Measurements from ENCODE around the gene VTI1A. TPM values are rescaled to one million over a fixed set of nuclear protein-coding genes. Genes with fewer than 3 reads are reported as not detected.

VTI1A gene
- total RNA-seq, 1 donor from 2014 or later: 33.6 TPM

DNA sequence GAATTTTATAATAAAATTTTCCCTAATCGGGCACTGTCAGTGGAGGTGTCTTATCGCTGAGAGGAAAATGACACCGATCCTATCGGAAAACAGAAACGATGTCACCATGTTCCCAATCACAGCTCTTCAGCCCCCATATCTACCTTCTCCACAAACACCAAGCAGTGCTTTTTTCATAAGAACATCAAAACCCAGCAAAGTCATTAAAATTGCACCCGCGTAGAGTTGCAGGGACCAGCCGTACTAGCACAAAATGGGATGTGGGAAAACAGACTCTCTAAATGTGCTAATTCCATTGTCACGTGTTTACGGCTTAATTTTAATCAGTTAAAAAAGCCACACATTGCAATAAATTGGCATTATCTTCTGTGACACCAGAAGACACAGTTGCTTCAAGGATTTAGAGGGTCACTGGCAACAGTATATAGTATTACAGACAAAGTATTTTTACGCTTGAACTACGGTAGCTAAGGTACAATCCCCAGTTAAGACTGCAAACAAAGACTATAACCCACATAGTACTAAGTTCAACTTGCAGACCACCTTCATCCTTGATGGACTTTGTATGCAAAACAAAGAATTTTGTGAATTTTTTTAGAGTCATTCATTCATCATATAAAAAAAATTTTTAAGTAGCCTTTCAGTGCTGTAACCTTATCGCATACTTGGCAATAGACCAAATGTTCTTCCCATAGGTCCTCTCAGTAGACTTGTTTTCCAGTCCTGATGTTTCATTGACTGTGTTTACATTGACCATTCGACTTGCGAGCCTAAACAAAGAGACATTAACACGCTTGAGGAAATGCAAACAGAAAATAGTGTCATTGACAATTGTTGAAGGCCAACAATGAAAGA is 116.0 kb downstream of the VTI1A start:
- intact Hi-C loops (cut with micrococcal nuclease): no loop called here
- Mint-ChIP-seq H3K36me3 (ENCODE audit: low read depth) (no peaks in the 10 kb centered on the region), H3K27me3 (ENCODE audit: low read depth) (no peaks in the 10 kb centered on the region), H3K4me3 (ENCODE audit: low read depth) (no peak overlapping the region), H3K27ac (no peak overlapping the region), H3K4me1 (ENCODE audit: low read depth) (no peaks in the 10 kb centered on the region), H3K9me3 (no peaks in the 10 kb centered on the region)
- DNase-seq (ENCODE audit: low spot score): no peak

DNA sequence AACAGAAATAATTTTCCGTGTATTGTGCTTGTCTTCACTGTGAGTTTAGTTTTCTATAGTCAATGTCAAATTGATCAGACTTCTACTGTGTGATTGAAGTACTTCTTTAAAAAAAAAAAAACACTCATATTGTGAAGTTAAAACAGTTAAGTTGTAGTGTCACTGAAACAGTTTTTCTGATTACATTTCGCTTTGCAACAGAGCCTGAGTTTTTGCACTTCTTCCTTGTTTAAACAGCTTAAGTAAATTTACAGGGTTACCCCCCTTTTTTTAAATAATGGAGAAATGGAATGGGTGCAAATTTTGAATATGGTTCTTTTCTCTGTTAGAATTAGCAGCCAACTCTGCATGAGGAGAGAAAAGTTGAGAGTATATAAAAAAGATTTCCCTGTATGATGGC is 117.3 kb downstream of the VTI1A start:
- DNase-seq (ENCODE audit: low spot score): no peak
- Mint-ChIP-seq H3K36me3 (ENCODE audit: low read depth) (no peaks in the 10 kb centered on the region), H3K4me1 (ENCODE audit: low read depth) (no peaks in the 10 kb centered on the region), H3K27me3 (ENCODE audit: low read depth) (no peaks in the 10 kb centered on the region), H3K9me3 (no peaks in the 10 kb centered on the region), H3K4me3 (ENCODE audit: low read depth) (no peak overlapping the region), H3K27ac (no peak overlapping the region)
- intact Hi-C loops (cut with micrococcal nuclease): no loop called here

DNA sequence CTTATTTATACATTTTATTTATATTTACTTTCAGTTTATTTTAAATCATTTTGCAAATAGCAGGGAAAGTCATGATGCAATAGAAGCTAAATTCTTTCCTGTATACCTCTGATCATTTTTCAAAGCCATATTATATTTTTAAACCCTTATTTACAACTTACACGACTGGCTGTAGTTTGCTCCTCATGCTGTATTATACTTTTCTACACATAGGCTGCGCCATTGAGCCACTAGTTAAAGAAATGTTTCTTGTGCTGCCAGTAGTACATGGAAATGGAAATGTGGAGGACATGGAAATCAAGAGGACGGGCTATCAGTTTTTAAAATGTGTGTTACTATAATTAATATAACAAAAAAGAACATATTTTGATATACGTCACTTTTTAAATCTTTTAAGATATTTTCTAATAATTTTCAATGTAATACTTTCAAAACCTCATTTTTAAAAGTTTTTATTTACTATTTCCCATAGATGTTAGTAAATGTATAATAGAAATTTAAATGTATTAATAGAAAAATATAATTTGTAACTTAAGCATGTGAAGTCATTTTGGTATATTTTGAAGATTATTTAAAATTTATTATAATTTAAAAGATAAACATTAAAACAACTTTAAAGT is 118.5 kb downstream of the VTI1A start:
- intact Hi-C loops (cut with micrococcal nuclease): no loop called here
- Mint-ChIP-seq H3K4me3 (ENCODE audit: low read depth) (no peak overlapping the region), H3K36me3 (ENCODE audit: low read depth) (no peaks in the 10 kb centered on the region), H3K9me3 (no peaks in the 10 kb centered on the region), H3K27ac (no peak overlapping the region), H3K27me3 (ENCODE audit: low read depth) (no peaks in the 10 kb centered on the region), H3K4me1 (ENCODE audit: low read depth) (no peaks in the 10 kb centered on the region)
- no peak for DNase-seq (ENCODE audit: low spot score)

DNA sequence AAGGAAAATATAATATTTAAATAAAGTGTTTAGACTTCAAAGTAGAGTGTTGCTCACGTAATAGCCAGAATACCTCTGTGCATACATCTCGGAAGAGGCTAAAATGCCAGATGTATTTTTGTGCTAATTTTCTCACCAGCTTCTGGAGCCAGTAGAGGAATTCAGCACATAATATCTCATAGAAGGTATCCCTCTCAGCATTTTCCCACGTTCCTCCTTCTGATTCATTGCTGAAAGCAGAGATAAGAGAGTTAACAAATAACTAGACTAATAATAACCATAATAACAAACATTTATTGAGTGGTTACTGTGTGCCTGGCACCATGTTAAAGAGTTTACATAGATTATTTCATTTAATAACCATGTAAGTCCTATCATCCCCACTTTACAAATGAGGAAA is 123.6 kb downstream of the VTI1A start:
- Mint-ChIP-seq H3K4me3 (ENCODE audit: low read depth) (no peak overlapping the region), H3K27ac (no peak overlapping the region), H3K27me3 (ENCODE audit: low read depth) (no peaks in the 10 kb centered on the region), H3K36me3 (ENCODE audit: low read depth) (no peaks in the 10 kb centered on the region), H3K9me3 (no peaks in the 10 kb centered on the region), H3K4me1 (ENCODE audit: low read depth) (no peaks in the 10 kb centered on the region)
- DNase-seq (ENCODE audit: low spot score): no peak
- intact Hi-C loops (cut with micrococcal nuclease): no loop called here

DNA sequence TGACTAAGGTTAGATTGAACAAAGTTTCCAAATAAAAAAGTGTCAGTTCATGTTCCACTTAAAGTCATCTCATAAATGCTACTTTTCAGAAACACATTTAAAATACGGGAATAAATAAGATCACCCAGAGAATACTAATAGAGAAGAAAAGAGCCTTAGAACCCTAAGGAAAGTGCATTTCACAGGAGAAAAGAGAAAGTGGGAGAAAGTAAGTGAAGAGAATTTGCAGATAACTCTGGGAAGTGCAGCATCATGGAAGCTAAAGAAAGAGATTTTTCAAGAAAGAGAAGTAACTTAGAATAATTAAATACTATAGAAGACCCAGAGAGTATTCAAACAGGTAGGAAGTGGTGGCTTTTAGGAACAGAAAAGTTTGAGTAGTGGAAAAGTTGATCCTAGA is 132.6 kb downstream of the VTI1A start:
- no peak overlapping the region for H3K4me3 Mint-ChIP-seq (ENCODE audit: low read depth)
- H3K27me3 Mint-ChIP-seq (ENCODE audit: low read depth): no peaks in the 10 kb centered on the region
- intact Hi-C loops (cut with micrococcal nuclease): no loop called here
- no peak overlapping the region for H3K27ac Mint-ChIP-seq
- no peaks in the 10 kb centered on the region for H3K4me1 Mint-ChIP-seq (ENCODE audit: low read depth)
- no peaks in the 10 kb centered on the region for H3K36me3 Mint-ChIP-seq (ENCODE audit: low read depth)
- no peaks in the 10 kb centered on the region for H3K9me3 Mint-ChIP-seq
- no peak for DNase-seq (ENCODE audit: low spot score)

DNA sequence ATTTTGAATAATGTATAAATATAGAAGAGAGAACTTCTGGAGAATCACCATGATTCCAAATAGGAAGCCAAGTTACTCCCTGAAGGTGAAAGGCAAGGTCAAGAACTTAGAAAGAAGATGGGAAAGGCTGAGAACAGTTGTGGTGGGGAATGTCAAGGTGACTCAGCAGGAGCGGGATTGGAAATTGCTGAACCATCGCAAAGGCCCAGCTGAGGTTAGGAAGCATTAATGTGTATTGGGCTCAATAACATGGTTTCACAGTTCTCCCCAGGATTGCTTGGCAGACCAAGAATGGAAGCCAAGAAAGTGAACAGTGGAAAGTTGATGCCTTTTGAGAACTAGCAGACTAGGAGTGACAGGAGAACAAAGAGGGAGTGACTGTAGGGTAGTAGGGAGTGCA is 133.3 kb downstream of the VTI1A start:
- H3K4me1 Mint-ChIP-seq (ENCODE audit: low read depth): no peaks in the 10 kb centered on the region
- H3K4me3 Mint-ChIP-seq (ENCODE audit: low read depth): no peak overlapping the region
- no peaks in the 10 kb centered on the region for H3K9me3 Mint-ChIP-seq
- no peak overlapping the region for H3K27ac Mint-ChIP-seq
- no peaks in the 10 kb centered on the region for H3K36me3 Mint-ChIP-seq (ENCODE audit: low read depth)
- H3K27me3 Mint-ChIP-seq (ENCODE audit: low read depth): no peaks in the 10 kb centered on the region
- intact Hi-C loops (cut with micrococcal nuclease): no loop called here
- DNase-seq (ENCODE audit: low spot score): no peak

DNA sequence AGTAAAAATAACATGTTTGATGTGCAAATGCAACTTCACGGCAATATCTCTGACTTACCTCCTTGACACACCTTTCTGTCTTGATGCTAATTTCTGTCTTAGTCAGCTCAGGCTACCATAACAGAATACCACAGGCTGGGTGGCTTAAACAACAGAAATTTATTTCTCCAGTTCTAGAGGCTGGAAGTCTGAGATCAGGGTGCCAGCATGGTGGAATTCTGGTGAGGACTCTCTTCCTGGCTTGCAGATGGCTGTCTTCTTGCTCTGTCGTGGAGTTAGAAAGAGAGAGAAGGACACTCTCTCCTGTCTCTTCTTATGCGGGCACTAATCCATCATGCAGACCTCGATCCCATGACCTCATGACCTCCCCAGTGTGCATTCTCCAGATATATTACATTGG is 134.9 kb downstream of the VTI1A start:
- Mint-ChIP-seq H3K27ac (no peak overlapping the region), H3K4me3 (ENCODE audit: low read depth) (no peak overlapping the region), H3K27me3 (ENCODE audit: low read depth) (no peaks in the 10 kb centered on the region), H3K9me3 (no peaks in the 10 kb centered on the region), H3K36me3 (ENCODE audit: low read depth) (no peaks in the 10 kb centered on the region), H3K4me1 (ENCODE audit: low read depth) (peaks cover 3% of the 10 kb centered on the region)
- DNase-seq (ENCODE audit: low spot score): no peak
- intact Hi-C loops (cut with micrococcal nuclease): no loop called here

DNA sequence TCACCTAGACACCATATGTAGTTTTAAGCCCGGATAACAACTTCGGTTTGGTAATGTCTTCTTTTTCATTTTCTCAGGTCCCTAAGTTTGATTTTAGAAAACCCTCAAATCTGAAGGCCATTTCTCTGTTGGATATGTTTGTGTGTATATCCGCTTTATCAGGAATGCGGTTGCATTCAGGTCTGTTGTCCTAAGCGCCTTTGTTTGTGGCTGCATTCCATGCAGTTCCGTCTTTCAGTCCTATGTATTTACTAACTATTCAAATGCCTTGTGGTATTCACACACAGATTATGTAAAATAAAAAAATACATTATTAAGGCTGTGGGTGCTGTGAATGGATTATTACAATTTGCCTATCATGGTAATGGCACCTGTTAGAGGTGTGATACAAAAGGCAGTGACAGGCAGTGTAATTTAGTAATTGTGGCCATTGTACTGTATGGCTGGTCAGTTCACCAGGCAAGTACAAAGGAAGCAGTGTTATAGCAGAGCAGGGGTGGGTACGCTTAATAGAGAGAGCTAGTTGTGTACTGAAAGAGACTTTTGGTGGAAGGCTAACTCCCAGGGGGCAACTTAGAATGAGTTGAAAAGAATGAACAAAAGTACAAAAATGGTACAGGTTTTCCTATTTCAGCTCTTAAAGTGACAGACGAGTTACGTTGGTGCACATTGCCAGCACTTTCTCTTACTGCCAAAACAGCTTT is 136.4 kb downstream of the VTI1A start:
- DNase-seq (ENCODE audit: low spot score): no peak
- H3K4me3 Mint-ChIP-seq (ENCODE audit: low read depth): no peak overlapping the region
- H3K27ac Mint-ChIP-seq: no peak overlapping the region
- H3K36me3 Mint-ChIP-seq (ENCODE audit: low read depth): no peaks in the 10 kb centered on the region
- H3K9me3 Mint-ChIP-seq: no peaks in the 10 kb centered on the region
- H3K27me3 Mint-ChIP-seq (ENCODE audit: low read depth): no peaks in the 10 kb centered on the region
- intact Hi-C loops (cut with micrococcal nuclease): no loop called here
- peaks cover 3% of the 10 kb centered on the region for H3K4me1 Mint-ChIP-seq (ENCODE audit: low read depth)

DNA sequence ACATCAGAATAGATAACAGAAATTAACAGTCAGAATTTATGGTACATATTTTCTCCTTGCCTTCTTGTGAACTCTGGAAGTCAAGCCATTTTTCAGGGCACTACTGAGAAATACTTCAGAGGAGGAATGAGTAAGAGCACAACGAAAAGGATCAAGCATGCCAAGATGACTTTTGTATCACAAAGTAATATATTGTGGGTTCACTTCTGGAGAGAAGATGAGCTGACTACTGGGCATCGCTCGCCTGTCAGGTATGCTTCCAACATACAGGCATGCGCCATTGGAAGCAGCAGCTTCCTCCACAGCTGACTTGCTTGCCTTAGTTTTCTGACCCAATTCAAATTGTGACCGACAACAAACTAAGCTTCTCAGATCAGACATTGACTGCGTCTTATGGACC is 137.3 kb downstream of the VTI1A start:
- no peaks in the 10 kb centered on the region for H3K36me3 Mint-ChIP-seq (ENCODE audit: low read depth)
- intact Hi-C loops (cut with micrococcal nuclease): no loop called here
- no peaks in the 10 kb centered on the region for H3K27me3 Mint-ChIP-seq (ENCODE audit: low read depth)
- no peak overlapping the region for H3K27ac Mint-ChIP-seq
- no peak for DNase-seq (ENCODE audit: low spot score)
- peaks cover 3% of the 10 kb centered on the region for H3K4me1 Mint-ChIP-seq (ENCODE audit: low read depth)
- no peak overlapping the region for H3K4me3 Mint-ChIP-seq (ENCODE audit: low read depth)
- no peaks in the 10 kb centered on the region for H3K9me3 Mint-ChIP-seq

DNA sequence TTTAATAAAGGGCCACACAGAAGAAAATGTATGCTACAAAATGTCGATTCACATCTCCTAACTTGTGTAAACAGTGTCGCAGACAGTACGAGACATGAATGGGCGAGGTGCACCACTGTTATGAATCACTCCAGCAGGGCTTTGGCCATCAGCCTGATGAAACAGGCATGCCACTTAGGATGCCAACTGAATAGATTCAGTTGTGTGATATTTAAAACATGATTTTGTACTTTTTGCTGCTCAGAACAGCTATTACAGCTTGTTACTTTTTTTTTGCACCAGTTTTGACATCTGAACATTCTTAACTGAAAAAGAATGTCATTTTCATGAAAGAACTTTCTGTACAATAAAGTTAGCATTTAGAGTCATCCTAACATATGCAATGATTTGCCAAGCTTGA is 138.1 kb downstream of the VTI1A start:
- no peaks in the 10 kb centered on the region for H3K36me3 Mint-ChIP-seq (ENCODE audit: low read depth)
- intact Hi-C loops (cut with micrococcal nuclease): no loop called here
- no peak overlapping the region for H3K4me3 Mint-ChIP-seq (ENCODE audit: low read depth)
- H3K27ac Mint-ChIP-seq: no peak overlapping the region
- no peak for DNase-seq (ENCODE audit: low spot score)
- H3K4me1 Mint-ChIP-seq (ENCODE audit: low read depth): peaks cover 3% of the 10 kb centered on the region
- H3K9me3 Mint-ChIP-seq: no peaks in the 10 kb centered on the region
- no peaks in the 10 kb centered on the region for H3K27me3 Mint-ChIP-seq (ENCODE audit: low read depth)

DNA sequence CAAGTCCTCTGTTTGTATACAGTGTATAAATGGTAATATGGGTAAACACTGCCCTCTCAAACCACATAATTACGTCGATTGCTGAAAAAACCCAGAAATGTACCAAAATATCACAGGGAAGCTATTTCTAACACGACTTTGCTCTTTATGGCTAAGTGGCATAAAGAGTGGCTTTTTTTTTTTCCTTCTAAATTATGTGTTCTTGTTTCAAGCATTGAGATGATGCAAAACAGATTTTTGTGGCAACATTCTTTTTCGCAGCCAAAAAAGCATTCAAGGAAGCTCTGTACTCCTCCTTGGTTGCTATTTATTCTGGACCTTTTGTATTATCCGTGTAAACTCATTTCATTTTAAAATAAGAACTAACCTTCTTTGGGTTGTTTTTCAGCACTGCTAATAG is 138.9 kb downstream of the VTI1A start:
- no peak for DNase-seq (ENCODE audit: low spot score)
- no peaks in the 10 kb centered on the region for H3K36me3 Mint-ChIP-seq (ENCODE audit: low read depth)
- H3K4me1 Mint-ChIP-seq (ENCODE audit: low read depth): peaks cover 3% of the 10 kb centered on the region
- no peak overlapping the region for H3K4me3 Mint-ChIP-seq (ENCODE audit: low read depth)
- no peak overlapping the region for H3K27ac Mint-ChIP-seq
- H3K9me3 Mint-ChIP-seq: no peaks in the 10 kb centered on the region
- intact Hi-C loops (cut with micrococcal nuclease): no loop called here
- H3K27me3 Mint-ChIP-seq (ENCODE audit: low read depth): no peaks in the 10 kb centered on the region

DNA sequence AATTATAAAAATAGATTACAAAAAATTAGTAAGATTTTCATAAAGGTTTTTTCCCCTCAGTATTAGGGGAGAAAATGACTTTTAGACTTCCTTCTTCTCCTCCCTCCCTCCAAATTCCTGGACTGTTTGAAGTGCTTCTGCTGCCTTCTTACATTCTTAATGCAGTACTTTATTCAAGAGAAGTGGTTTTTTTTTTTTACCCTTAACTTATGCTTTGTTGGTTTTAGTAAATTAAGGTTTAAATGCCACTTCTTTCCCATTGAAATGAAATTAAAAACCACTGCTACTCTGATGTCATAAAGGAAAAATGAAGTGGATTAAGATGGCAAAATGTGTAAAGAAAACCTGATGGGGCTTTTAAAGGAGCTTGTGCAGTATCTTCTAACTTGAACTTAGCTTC is 140.7 kb downstream of the VTI1A start:
- intact Hi-C loops (cut with micrococcal nuclease): no loop called here
- peaks cover 4% of the 10 kb centered on the region for H3K9me3 Mint-ChIP-seq

More for the DNA sequence above, 140.7 kb downstream of the VTI1A start:
- Mint-ChIP-seq H3K27ac (no peak overlapping the region), H3K4me1 (ENCODE audit: low read depth) (peaks cover 3% of the 10 kb centered on the region), H3K27me3 (ENCODE audit: low read depth) (no peaks in the 10 kb centered on the region), H3K36me3 (ENCODE audit: low read depth) (no peaks in the 10 kb centered on the region), H3K4me3 (ENCODE audit: low read depth) (no peak overlapping the region)
- DNase-seq (ENCODE audit: low spot score): no peak

Measured in activated T-helper 2 cell treated with anti-CD3 and anti-CD28 coated beads, Interferon-gamma antibody, Interleukin-2, Interleukin-4, amounts not matched to agents 10 μg/mL and 5 μg/mL and 100 μg/mL, durations not matched to agents 14 hours and 24 hours and 36 hours (primary cell).